Lower lobe of right lung (tissue), 2 donors: ENCODE data around the gene ALKBH4. TPM values are rescaled to one million over a fixed set of nuclear protein-coding genes. Genes with fewer than 3 reads are reported as not detected.
"Not testable (repeated sequence)": the region's sequence is repeated elsewhere in the genome, so short reads cannot be mapped to it uniquely, and the experiment has no call there.

Experiments
- ATAC-seq, 2 donors: fragments of 200-7000 bp; cut with Tn5 transposase; one replicate each; pipeline ENCODE4 v1.9.1; 2020 to 2022; ENCODE audit warnings: mild to moderate bottlenecking in 2 of 2, moderate library complexity in 2 of 2
- DNase-seq: peaks from one replicate; pipeline ENCODE4 v3.0.0-alpha.2; 2020
- H3K27ac ChIP-seq: fragments of 200-600 bp; one replicate; pipeline ENCODE4 v1.8.0; 2022
- H3K27me3 ChIP-seq: fragments of 200-600 bp; one replicate; pipeline ENCODE4 v1.8.0; 2022; ENCODE audit warnings: low read depth
- H3K36me3 ChIP-seq: fragments of 200-600 bp; one replicate; pipeline ENCODE4 v1.8.0; 2022; ENCODE audit warnings: mild to moderate bottlenecking
- H3K4me1 ChIP-seq: fragments of 200-600 bp; one replicate; pipeline ENCODE4 v1.8.0; 2022
- H3K4me3 ChIP-seq: fragments of 200-600 bp; one replicate; pipeline ENCODE4 v1.8.0; 2022; ENCODE audit warnings: mild to moderate bottlenecking
- H3K9me3 ChIP-seq: fragments of 200-600 bp; one replicate; pipeline ENCODE4 v1.8.0; 2022
- CTCF ChIP-seq: fragments of 200-600 bp; IDR thresholded peaks from one replicate; pipeline ENCODE4 v1.8.0; 2022; ENCODE audit warnings: antibody characterized with exemption, mild to moderate bottlenecking
- intact Hi-C: fragments of 100-400 bp; cut with DNase I; formaldehyde crosslinking; loops from one replicate; pipeline ENCODE4 v1.11.0; 2022
- microRNA-seq: library from miRNA; unstranded; fragments of <30 nt; microRNA quantifications from one replicate; pipeline ENCODE4 v1.2.0, GENCODE V29; 2020; ENCODE audit warnings: borderline number of aligned reads
- total RNA-seq: library from RNA; stranded (reverse); fragmentation: NEBNext Ultra II Directional; extraction: Animal tissue kit (Norgen Biotek cat#: 25700); gene quantifications from one replicate; pipeline ENCODE4 v1.2.1, GENCODE V29; 2021
- donor health status: DM: no; HTN: yes; CAD: no; lungs with severe emphysema.

ALKBH4 gene
- total RNA-seq, 1 donor from 2014 or later: 10.6 TPM

GRCh38 chr7:102410123-102410522 is 54.5 kb downstream of the ALKBH4 start:
- Histone ChIP-seq H3K4me3 (no peak overlapping the region), H3K36me3 (peaks cover 100% of the 10 kb centered on the region), H3K9me3 (no peaks in the 10 kb centered on the region), H3K27me3 (no peaks in the 10 kb centered on the region), H3K4me1 (no peaks in the 10 kb centered on the region), H3K27ac (no peak overlapping the region)
- TF ChIP-seq CTCF: no peak
- no peak for DNase-seq
- intact Hi-C loops: no loop called here
- no peak for ATAC-seq

- H3K36me3 ChIP-seq: peaks cover 100% of the 10 kb centered on the region
- intact Hi-C loops: no loop called here
Measured at GRCh38 chr7:102409340-102409739, 55.3 kb downstream of the ALKBH4 start.

GRCh38 chr7:102408530-102408929 is 56.1 kb downstream of the ALKBH4 start:
- intact Hi-C loops, ATAC-seq, H3K4me1 ChIP-seq, H3K27me3 ChIP-seq, H3K9me3 ChIP-seq, H3K4me3 ChIP-seq, H3K27ac ChIP-seq, DNase-seq: not testable (repeated sequence)
- H3K36me3 ChIP-seq: peaks cover 100% of the 10 kb centered on the region

More at GRCh38 chr7:102409340-102409739, 55.3 kb downstream of the ALKBH4 start:
- no peaks in the 10 kb centered on the region for H3K4me1 ChIP-seq
- H3K9me3 ChIP-seq: no peaks in the 10 kb centered on the region
- TF ChIP-seq CTCF: no peak
- ATAC-seq (no peak), DNase-seq (no peak)
- no peak overlapping the region for H3K4me3 ChIP-seq
- H3K27ac ChIP-seq: no peak overlapping the region
- no peaks in the 10 kb centered on the region for H3K27me3 ChIP-seq

GRCh38 chr7:102407910-102408309 is 56.8 kb downstream of the ALKBH4 start:
- DNase-seq: no peak
- no peak for ATAC-seq
- TF ChIP-seq CTCF: no peak
- intact Hi-C loops: no loop called here
- Histone ChIP-seq H3K27ac (no peak overlapping the region), H3K27me3 (no peaks in the 10 kb centered on the region), H3K9me3 (no peaks in the 10 kb centered on the region), H3K4me3 (no peak overlapping the region), H3K36me3 (peaks cover 100% of the 10 kb centered on the region), H3K4me1 (no peaks in the 10 kb centered on the region)

Small RNAs within 50 kb of the gene (microRNA-seq; reads per million reads assigned to microRNA genes)
- gene MIR4467 (not detected), gene MIR5090 (not detected)

Other genes starting within 250 kb of the ALKBH4 start
- gene SH2B2, start 178.0 kb downstream of the ALKBH4 start, total RNA-seq: 17.0 TPM
- not detected for gene SPDYE6, start 108.4 kb downstream of the ALKBH4 start, total RNA-seq
- gene PRKRIP1, start 68.5 kb downstream of the ALKBH4 start, total RNA-seq: 20.3 TPM
- gene ORAI2, start 31.3 kb downstream of the ALKBH4 start, total RNA-seq: 29.7 TPM
- 19.2 TPM for gene LRWD1, start 121 bp upstream of the ALKBH4 start, total RNA-seq
- 37.9 TPM for gene POLR2J, start 14.1 kb upstream of the ALKBH4 start, total RNA-seq
- gene RASA4B, start 52.9 kb upstream of the ALKBH4 start, total RNA-seq: 22.6 TPM
- gene UPK3BL2, start 78.8 kb upstream of the ALKBH4 start, total RNA-seq: 26.9 TPM
- gene SPDYE2, start 86.4 kb upstream of the ALKBH4 start, total RNA-seq: not detected
- gene POLR2J3, start 107.7 kb upstream of the ALKBH4 start, total RNA-seq: 58.1 TPM
- 47.1 TPM for gene RASA4, start 151.9 kb upstream of the ALKBH4 start, total RNA-seq
- 35.5 TPM for gene UPK3BL1, start 177.9 kb upstream of the ALKBH4 start, total RNA-seq
- gene SPDYE2B, start 185.5 kb upstream of the ALKBH4 start, total RNA-seq: not detected
- 14.8 TPM for gene POLR2J2, start 206.8 kb upstream of the ALKBH4 start, total RNA-seq